ENCODE data around the gene TARBP2. TPM values are rescaled to one million over a fixed set of nuclear protein-coding genes. Genes with fewer than 3 reads are reported as not detected.

Gene TARBP2
- total and polyA plus RNA-seq, 9 donors, result 9.8 to 25.6 (median 20.6) TPM

GRCh38 chr12:53492830-53493609 lies 8.1 kb upstream of the TARBP2 start:
- peak; percentile 68 for TF ChIP-seq POLR2A (IDR thresholded peaks at IDR 0.05)
- TF ChIP-seq CTCF (IDR thresholded peaks at IDR 0.05), result no peak
- TF ChIP-seq EP300 (IDR thresholded peaks at IDR 0.05), result no peak
- 1 to 3% (median 1%) methylated on average over 22 to 52 of the region's 52 CpGs for WGBS, 3 donors
- no peaks in the 10 kb centered on the region for H3K36me3 ChIP-seq
- peaks cover 9% of the 10 kb centered on the region for H3K4me1 ChIP-seq (ENCODE audit: insufficient read depth)
- intact Hi-C loops (cut with DNase I), result no loop called here
- peak overlapping the region; percentile 59 for H3K4me3 ChIP-seq
- H3K9me3 ChIP-seq, result no peaks in the 10 kb centered on the region
- H3K27me3 ChIP-seq, result no peaks in the 10 kb centered on the region
- H3K27ac ChIP-seq, result peak overlapping the region; percentile 73 to 76
- peak; percentile 93 to 96 (median 96) for DNase-seq

DNA sequence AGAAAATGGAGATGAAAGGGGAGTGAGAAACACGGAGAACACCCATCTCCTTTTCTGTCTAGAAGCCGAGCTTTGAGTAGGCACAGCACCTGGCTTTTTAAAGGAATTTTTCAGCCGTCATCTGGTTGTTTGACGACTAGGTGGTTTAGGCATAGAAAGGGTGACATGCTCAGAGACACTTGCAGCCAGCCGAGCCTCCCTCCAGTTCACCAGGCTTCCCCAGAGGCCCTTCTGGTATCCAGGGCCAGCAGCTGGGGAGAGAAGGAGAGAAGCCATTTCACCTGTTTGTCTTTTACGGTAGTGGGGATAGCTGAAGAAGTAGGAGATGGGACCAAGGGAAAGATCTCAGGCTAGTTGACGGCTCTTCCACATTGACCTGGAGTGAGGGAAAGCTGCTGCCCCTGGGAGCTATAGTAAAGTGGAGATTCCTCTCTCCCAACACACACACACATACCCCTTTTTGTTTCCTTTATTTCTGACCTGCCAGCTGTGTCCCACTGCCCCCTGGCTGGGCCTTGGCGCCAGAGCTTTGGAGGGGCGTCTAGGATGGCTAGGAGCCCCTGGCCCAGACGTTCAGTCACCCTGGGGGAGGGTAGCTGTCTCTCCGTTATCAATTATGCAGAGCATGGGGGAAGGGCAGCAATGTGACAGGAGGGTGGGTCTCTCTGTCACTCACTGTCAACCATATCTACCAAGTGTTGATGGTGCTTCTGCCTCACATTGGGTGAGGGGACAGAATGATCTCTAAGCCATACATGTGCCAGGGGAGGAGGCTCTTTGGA lies 7.3 kb upstream of the TARBP2 start:
- 25 to 32% (median 26%) methylated on average over 11 of the region's 11 CpGs for whole genome bisulfite sequencing, 3 donors
- peak in 1 of 5 donors; percentile 37 for DNase-seq
- no peaks in the 10 kb centered on the region for H3K9me3 ChIP-seq
- no peak for TF ChIP-seq EP300 (IDR thresholded peaks at IDR 0.05)
- no peak for TF ChIP-seq POLR2A (IDR thresholded peaks at IDR 0.05)
- no peak for TF ChIP-seq CTCF (IDR thresholded peaks at IDR 0.05)
- H3K27ac ChIP-seq, result peak overlapping the region; percentile 73 to 76
- intact Hi-C loops (cut with DNase I), result no loop called here
- H3K4me3 ChIP-seq, result peak overlapping the region; percentile 59
- H3K4me1 ChIP-seq (ENCODE audit: insufficient read depth), result peaks cover 14% of the 10 kb centered on the region
- H3K27me3 ChIP-seq, result no peaks in the 10 kb centered on the region
- H3K36me3 ChIP-seq, result no peaks in the 10 kb centered on the region

GRCh38 chr12:53495903-53496751 lies 5.0 kb upstream of the TARBP2 start:
- peak overlapping the region; percentile 28 to 50 for H3K27ac ChIP-seq
- 12 to 20% (median 19%) methylated on average over 5 of the region's 5 CpGs for WGBS, 3 donors
- no peak for TF ChIP-seq POLR2A (IDR thresholded peaks at IDR 0.05)
- TF ChIP-seq CTCF (IDR thresholded peaks at IDR 0.05), result no peak
- no peak for TF ChIP-seq EP300 (IDR thresholded peaks at IDR 0.05)
- DNase-seq, result peak; percentile 63 to 80 (median 76)
- H3K27me3 ChIP-seq, result no peaks in the 10 kb centered on the region
- H3K9me3 ChIP-seq, result no peaks in the 10 kb centered on the region
- intact Hi-C loops (cut with DNase I), result no loop called here
- H3K36me3 ChIP-seq, result no peaks in the 10 kb centered on the region
- peaks cover 14% of the 10 kb centered on the region for H3K4me1 ChIP-seq (ENCODE audit: insufficient read depth)
- no peak overlapping the region for H3K4me3 ChIP-seq

DNA sequence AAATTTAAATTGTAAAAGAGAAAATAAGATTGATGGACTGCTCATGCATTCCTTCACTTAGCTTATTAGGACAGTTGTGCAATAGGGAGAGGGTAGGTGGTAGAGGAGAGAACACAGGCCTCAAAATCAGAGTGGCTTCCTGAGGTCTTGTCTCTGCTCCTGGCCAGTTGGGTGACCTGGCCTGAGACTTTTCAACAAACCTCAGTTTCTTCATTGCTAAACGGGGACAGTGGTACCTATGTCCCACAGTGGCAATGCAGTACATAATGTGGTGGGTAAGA lies 4.4 kb upstream of the TARBP2 start:
- Histone ChIP-seq H3K27me3 (no peaks in the 10 kb centered on the region), H3K9me3 (no peaks in the 10 kb centered on the region), H3K36me3 (no peaks in the 10 kb centered on the region), H3K4me3 (no peak overlapping the region), H3K4me1 (ENCODE audit: insufficient read depth) (peaks cover 17% of the 10 kb centered on the region), H3K27ac (peak overlapping the region in 1 of 2 donors; percentile 50)
- intact Hi-C loops (cut with DNase I), result no loop called here
- TF ChIP-seq CTCF (IDR thresholded peaks at IDR 0.05) (no peak), POLR2A (IDR thresholded peaks at IDR 0.05) (no peak), EP300 (IDR thresholded peaks at IDR 0.05) (no peak)
- no peak for DNase-seq
- WGBS, 3 donors, result 61 to 69% (median 64%) methylated on average over 1 of the region's 1 CpG
